ENCODE results near the gene SORCS2.

DNA sequence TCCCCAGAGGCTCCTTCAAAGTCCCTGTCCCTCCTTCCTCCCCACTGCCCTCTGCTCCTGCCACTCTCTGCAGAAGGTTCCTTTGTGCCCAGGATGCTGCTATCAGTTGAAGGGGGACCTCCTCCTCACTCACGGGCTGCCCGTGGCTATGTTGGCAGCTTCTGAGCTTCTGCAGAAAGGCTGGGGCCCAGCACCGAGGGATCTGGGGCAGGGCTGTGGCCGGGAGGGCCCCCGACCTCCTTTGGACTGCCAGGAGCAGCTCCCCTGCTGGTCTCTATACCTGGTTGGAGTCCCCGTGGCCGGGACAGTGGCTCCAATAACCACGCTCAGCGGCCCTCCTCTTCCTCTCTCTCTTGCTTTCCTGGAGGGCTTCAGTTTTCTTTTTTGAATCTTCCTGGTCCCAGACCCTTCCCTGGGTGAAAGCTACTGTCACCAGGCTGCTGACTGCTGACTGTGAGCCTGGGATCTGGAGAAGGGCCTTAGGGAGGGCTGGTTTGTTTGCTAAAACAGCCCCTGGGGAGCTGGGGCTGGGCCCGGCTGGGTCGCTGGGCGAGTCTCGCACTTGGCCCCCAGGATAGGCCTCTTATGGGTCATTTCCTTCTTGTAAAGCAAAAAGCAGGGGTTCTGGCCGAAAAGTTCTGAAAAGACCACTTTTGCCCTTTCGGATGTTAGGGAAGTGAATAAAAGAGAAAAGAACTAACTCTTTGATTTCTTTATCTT is 46.9 kb downstream of the SORCS2 start:
- no peak for TF ChIP-seq POLR2A (IDR thresholded peaks at IDR 0.05)
- TF ChIP-seq, protein P1, sequence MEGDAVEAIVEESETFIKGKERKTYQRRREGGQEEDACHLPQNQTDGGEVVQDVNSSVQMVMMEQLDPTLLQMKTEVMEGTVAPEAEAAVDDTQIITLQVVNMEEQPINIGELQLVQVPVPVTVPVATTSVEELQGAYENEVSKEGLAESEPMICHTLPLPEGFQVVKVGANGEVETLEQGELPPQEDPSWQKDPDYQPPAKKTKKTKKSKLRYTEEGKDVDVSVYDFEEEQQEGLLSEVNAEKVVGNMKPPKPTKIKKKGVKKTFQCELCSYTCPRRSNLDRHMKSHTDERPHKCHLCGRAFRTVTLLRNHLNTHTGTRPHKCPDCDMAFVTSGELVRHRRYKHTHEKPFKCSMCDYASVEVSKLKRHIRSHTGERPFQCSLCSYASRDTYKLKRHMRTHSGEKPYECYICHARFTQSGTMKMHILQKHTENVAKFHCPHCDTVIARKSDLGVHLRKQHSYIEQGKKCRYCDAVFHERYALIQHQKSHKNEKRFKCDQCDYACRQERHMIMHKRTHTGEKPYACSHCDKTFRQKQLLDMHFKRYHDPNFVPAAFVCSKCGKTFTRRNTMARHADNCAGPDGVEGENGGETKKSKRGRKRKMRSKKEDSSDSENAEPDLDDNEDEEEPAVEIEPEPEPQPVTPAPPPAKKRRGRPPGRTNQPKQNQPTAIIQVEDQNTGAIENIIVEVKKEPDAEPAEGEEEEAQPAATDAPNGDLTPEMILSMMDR (IDR thresholded peaks at IDR 0.05), result no peak

All from uterus (tissue), 2 donors.